DOHH2 (cell line): ENCODE measurements around the gene ST3GAL4.

ENCODE experiments used
- CTCF ChIP-seq: fragments of 200-600 bp; sonication (generic); IDR thresholded peaks from one replicate; pipeline ENCODE4 v1.5.1; 2014; ENCODE audit warnings: antibody characterized with exemption, mild to moderate bottlenecking, low read depth, low read length; ENCODE audit not compliant: poor library complexity, severe bottlenecking
- EZH2phosphoT487 ChIP-seq: fragments of 200-600 bp; sonication (generic); IDR thresholded peaks from 2 replicates; pipeline ENCODE4 v1.6.1; 2017; ENCODE audit warnings: borderline replicate concordance, mild to moderate bottlenecking, antibody characterized with exemption, low read length, moderate library complexity, mixed read lengths

GRCh38 chr11:126334659-126335462 is 20.6 kb upstream of the ST3GAL4 start:
- TF ChIP-seq CTCF: no peak
- no peak for TF ChIP-seq EZH2phosphoT487
